Liver (tissue), 9 donors: Measurements from ENCODE around the gene FOXO1. TPM values are rescaled to one million over a fixed set of nuclear protein-coding genes. Genes with fewer than 3 reads are reported as not detected.

Source experiments
- DNase-seq: peaks from one replicate; pipeline ENCODE4 v3.0.0-alpha.2; 2017; ENCODE audit warnings: low spot score
- H3K27ac ChIP-seq, 2 donors: one replicate each; pipeline ENCODE4 v1.7.0; 2013; ENCODE audit warnings: inconsistent platforms in 2 of 2, low read length in 2 of 2, control low read depth in 1 of 2, low read depth in 1 of 2, mild to moderate bottlenecking in 1 of 2
- H3K27me3 ChIP-seq, 4 donors: one replicate each; pipeline versions ENCODE4 v1.6.1 to v1.7.0; 2013; ENCODE audit warnings: low read length in 3 of 4, inconsistent platforms in 1 of 4, mild to moderate bottlenecking in 1 of 4, moderate library complexity in 1 of 4; ENCODE audit not compliant: control insufficient read depth in 4 of 4, insufficient read depth in 4 of 4
- H3K36me3 ChIP-seq, 4 donors: one replicate each; pipeline versions ENCODE4 v1.6.1 to v1.7.0; 2013; ENCODE audit warnings: low read length in 3 of 4, mild to moderate bottlenecking in 3 of 4, low read depth in 1 of 4, moderate library complexity in 1 of 4; ENCODE audit not compliant: control insufficient read depth in 4 of 4, insufficient read depth in 3 of 4
- H3K4me1 ChIP-seq, 4 donors: one replicate each; pipeline versions ENCODE4 v1.6.1 to v1.7.0; 2013; ENCODE audit warnings: low read length in 3 of 4, mild to moderate bottlenecking in 3 of 4, moderate library complexity in 1 of 4; ENCODE audit not compliant: control insufficient read depth in 4 of 4, insufficient read depth in 4 of 4
- H3K4me3 ChIP-seq, 3 donors: one replicate each; pipeline versions ENCODE4 v1.6.1 to v1.7.0; 2013; ENCODE audit warnings: low read length in 3 of 3, control low read depth in 1 of 3, low read depth in 1 of 3, mild to moderate bottlenecking in 1 of 3
- H3K9ac ChIP-seq, 2 donors: one replicate each; pipeline ENCODE4 v1.7.0; 2013; ENCODE audit warnings: low read length in 2 of 2, mild to moderate bottlenecking in 2 of 2, moderate library complexity in 2 of 2, control low read depth in 1 of 2, low read depth in 1 of 2
- H3K9me3 ChIP-seq, 4 donors: one replicate each; pipeline versions ENCODE4 v1.6.1 to v1.7.0; 2013; ENCODE audit warnings: low read length in 3 of 4; ENCODE audit not compliant: control insufficient read depth in 4 of 4
- ATF3 ChIP-seq: IDR thresholded peaks from 2 replicates; pipeline ENCODE4 v1.6.1; 2016; ENCODE audit warnings: antibody characterized with exemption
- CTCF ChIP-seq: fragments of 150-350 bp; IDR thresholded peaks from 2 replicates; pipeline ENCODE4 v1.5.1; 2017; ENCODE audit warnings: improper control_type of control experiment, low read depth, low read length; ENCODE audit not compliant: missing input control
- EGR1 ChIP-seq, 2 donors: IDR thresholded peaks; 2 replicates each; pipeline ENCODE4 v1.6.1; 2016 to 2018; ENCODE audit warnings: antibody characterized with exemption in 2 of 2, low read depth in 2 of 2
- FOXA1 ChIP-seq: IDR thresholded peaks from 2 replicates; pipeline ENCODE4 v1.6.1; 2016; ENCODE audit warnings: antibody characterized with exemption
- FOXA2 ChIP-seq: IDR thresholded peaks from 2 replicates; pipeline ENCODE4 v1.6.1; 2016; ENCODE audit warnings: antibody characterized with exemption
- GABPA ChIP-seq, 2 donors: IDR thresholded peaks in 1 of 2; conservative IDR thresholded peaks in 1 of 2; 2 replicates each; pipeline ENCODE4 v1.6.1; 2016; ENCODE audit warnings: antibody characterized with exemption in 2 of 2, mild to moderate bottlenecking in 1 of 2, moderate library complexity in 1 of 2
- HNF4A ChIP-seq, 2 donors: conservative IDR thresholded peaks; 2 replicates each; pipeline ENCODE4 v1.6.1; 2016; ENCODE audit warnings: antibody characterized with exemption in 2 of 2, mild to moderate bottlenecking in 2 of 2
- HNF4G ChIP-seq: IDR thresholded peaks from 2 replicates; pipeline ENCODE4 v1.6.1; 2016; ENCODE audit warnings: antibody characterized with exemption
- JUND ChIP-seq, 2 donors: IDR thresholded peaks; 2 replicates each; pipeline ENCODE4 v1.6.1; 2016; ENCODE audit warnings: antibody characterized with exemption in 2 of 2
- NR2F2 ChIP-seq: IDR thresholded peaks from 2 replicates; pipeline ENCODE4 v1.6.1; 2016; ENCODE audit warnings: antibody characterized with exemption
- RAD21 ChIP-seq, 2 donors: IDR thresholded peaks; 2 replicates each; pipeline ENCODE4 v1.6.1; 2016; ENCODE audit warnings: antibody characterized with exemption in 2 of 2, mild to moderate bottlenecking in 2 of 2
- RXRA ChIP-seq, 2 donors: IDR thresholded peaks; 2 replicates each; pipeline ENCODE4 v1.6.1; 2017 to 2018; ENCODE audit warnings: antibody characterized with exemption in 2 of 2, mild to moderate bottlenecking in 1 of 2
- SP1 ChIP-seq: IDR thresholded peaks from 2 replicates; pipeline ENCODE4 v1.6.1; 2018; ENCODE audit warnings: antibody characterized with exemption, mild to moderate bottlenecking
- TAF1 ChIP-seq: conservative IDR thresholded peaks from 2 replicates; pipeline ENCODE4 v1.6.1; 2016; ENCODE audit warnings: antibody characterized with exemption, mild to moderate bottlenecking
- YY1 ChIP-seq: IDR thresholded peaks from 2 replicates; pipeline ENCODE4 v1.6.1; 2016; ENCODE audit warnings: antibody characterized with exemption, mild to moderate bottlenecking
- WGBS: extraction: QIAGEN DNeasy Blood & Tissue Kit; methylation state at CpG from one replicate; pipeline ENCODE4 v1.1.7; 2013; 5-methylcytosine and 5-hydroxymethylcytosine counted together
- polyA plus RNA-seq, 2 donors: library from polyadenylated mRNA; stranded (reverse) in 1 of 2; unstranded in 1 of 2; fragments of 200-250 nt in 1 of 2; fragments of >200 nt in 1 of 2; fragmentation: Nextera tagmentation in 1 of 2; extraction: Ambion mirVana in 1 of 2; gene quantifications; one replicate each; pipeline versions ENCODE4 v1.2.1 to v1.2.3, GENCODE V29; 2013 to 2015
- total RNA-seq, 2 donors: library from RNA; depleted of rRNA; stranded (reverse); fragments of >200 nt; gene quantifications; one replicate each; pipeline ENCODE4 v1.2.3, GENCODE V29; 2014
- TF ChIP-seq, protein P1 (sequence below): IDR thresholded peaks from 2 replicates; pipeline ENCODE4 v1.6.1; 2016; ENCODE audit warnings: antibody characterized with exemption
- TF ChIP-seq, protein P2 (sequence below): IDR thresholded peaks from 2 replicates; pipeline ENCODE4 v1.6.1; 2016; ENCODE audit warnings: antibody characterized with exemption
- donor health status: healthy.
- donor health status: healthy.
- donor health status: healthy.
- donor health status: healthy.
- donor health status: healthy.

Gene FOXO1
- total and polyA plus RNA-seq, 4 donors, result 5.4 to 23.6 (median 8.6) TPM

DNA sequence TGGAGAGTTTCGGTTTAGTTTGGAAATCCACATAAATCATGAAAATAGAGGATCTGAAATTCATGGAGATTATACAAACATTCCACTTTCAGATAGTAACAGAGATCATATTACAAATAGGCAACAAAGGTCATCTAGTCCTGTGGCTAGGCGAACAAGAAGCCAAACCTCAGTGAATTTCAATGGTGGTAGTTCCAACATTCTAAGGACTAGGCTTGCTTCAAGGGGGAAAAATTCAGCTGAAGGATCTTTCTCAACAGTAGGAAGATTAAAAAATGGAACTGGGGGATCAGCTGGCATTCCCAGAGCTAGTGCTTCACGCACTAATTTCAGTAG, 47.0 kb downstream of the FOXO1 start:
- Histone ChIP-seq H3K4me3 (peak overlapping the region in 1 of 3 donors; percentile 29), H3K9me3 (no peaks in the 10 kb centered on the region), H3K9ac (no peak overlapping the region), H3K27ac (peak overlapping the region; percentile 38 to 57), H3K36me3 (no peaks in the 10 kb centered on the region), H3K27me3 (no peaks in the 10 kb centered on the region), H3K4me1 (peaks cover 13 to 58% (median 21%) of the 10 kb centered on the region in 4 donors)
- TF ChIP-seq SP1, result peak; percentile 31
- peak; percentile 81 for TF ChIP-seq YY1
- TF ChIP-seq FOXA1, result no peak
- peak in 1 of 2 donors; percentile 11 for TF ChIP-seq RXRA (IDR thresholded peaks at IDR 0.05)
- TF ChIP-seq HNF4A (conservative IDR thresholded peaks at IDR 0.05), result peak; percentile 47 to 55
- TF ChIP-seq, protein P1, sequence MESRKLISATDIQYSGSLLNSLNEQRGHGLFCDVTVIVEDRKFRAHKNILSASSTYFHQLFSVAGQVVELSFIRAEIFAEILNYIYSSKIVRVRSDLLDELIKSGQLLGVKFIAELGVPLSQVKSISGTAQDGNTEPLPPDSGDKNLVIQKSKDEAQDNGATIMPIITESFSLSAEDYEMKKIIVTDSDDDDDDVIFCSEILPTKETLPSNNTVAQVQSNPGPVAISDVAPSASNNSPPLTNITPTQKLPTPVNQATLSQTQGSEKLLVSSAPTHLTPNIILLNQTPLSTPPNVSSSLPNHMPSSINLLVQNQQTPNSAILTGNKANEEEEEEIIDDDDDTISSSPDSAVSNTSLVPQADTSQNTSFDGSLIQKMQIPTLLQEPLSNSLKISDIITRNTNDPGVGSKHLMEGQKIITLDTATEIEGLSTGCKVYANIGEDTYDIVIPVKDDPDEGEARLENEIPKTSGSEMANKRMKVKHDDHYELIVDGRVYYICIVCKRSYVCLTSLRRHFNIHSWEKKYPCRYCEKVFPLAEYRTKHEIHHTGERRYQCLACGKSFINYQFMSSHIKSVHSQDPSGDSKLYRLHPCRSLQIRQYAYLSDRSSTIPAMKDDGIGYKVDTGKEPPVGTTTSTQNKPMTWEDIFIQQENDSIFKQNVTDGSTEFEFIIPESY, result no peak
- TF ChIP-seq HNF4G, result no peak
- TF ChIP-seq, protein P2, sequence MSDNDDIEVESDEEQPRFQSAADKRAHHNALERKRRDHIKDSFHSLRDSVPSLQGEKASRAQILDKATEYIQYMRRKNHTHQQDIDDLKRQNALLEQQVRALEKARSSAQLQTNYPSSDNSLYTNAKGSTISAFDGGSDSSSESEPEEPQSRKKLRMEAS, result peak; percentile 25
- TF ChIP-seq NR2F2, result no peak
- no peak for TF ChIP-seq GABPA (IDR thresholded peaks at IDR 0.05 in 1 of 2, conservative IDR thresholded peaks at IDR 0.05 in 1 of 2)
- no peak for TF ChIP-seq EGR1 (IDR thresholded peaks at IDR 0.05; ENCODE audit: low read depth in 2 of 2)
- no peak for DNase-seq
- 49% methylated on average over 3 of the region's 3 CpGs for WGBS

DNA sequence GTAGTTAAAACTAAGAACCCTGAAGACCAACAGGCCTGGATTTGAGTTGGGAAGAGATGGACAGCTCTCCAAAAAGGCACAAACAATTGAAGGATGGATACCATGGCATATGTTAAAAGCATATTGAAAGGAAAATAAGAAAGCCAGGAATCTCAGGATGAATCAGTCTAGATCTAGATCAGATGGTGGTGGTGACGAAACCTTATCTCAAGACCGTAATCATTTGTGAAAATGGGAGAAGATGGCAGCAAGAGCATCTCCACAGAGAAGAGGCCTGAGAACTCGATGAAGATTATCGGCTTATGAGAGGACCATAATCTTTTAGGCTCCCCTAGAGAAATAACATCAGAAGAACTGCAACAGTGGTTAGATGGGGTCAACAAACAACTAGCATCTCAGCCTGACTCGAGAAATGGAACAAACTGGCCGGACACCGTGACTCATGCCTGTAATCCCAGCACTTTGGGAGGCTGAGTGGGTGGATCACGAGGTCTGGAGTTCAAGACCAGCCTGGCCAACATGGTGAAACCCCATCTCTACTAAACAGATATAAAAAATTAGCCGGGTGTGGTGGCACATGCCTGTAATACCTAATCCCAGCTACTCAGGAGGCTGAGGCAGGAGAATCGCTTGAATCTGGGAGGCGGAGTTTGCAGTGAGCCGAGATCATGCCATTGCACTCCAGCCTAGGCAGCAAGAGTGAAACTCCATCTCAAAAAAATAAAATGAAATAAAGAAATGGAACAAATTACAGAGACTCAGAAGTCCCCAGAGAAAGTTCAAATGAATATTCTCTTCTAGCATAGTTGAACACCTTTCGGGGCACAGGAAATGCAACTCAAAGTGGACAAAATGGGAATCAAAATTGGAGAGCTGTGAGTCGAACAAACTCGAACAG, 47.6 kb downstream of the FOXO1 start:
- no peaks in the 10 kb centered on the region for H3K36me3 ChIP-seq
- H3K9ac ChIP-seq, result no peak overlapping the region
- TF ChIP-seq HNF4A (conservative IDR thresholded peaks at IDR 0.05) (no peak), NR2F2 (no peak), TAF1 (no peak), GABPA (IDR thresholded peaks at IDR 0.05 in 1 of 2, conservative IDR thresholded peaks at IDR 0.05 in 1 of 2) (no peak), EGR1 (IDR thresholded peaks at IDR 0.05; ENCODE audit: low read depth in 2 of 2) (no peak), RAD21 (IDR thresholded peaks at IDR 0.05) (no peak)
- TF ChIP-seq, protein P2, result no peak
- H3K9me3 ChIP-seq, result no peaks in the 10 kb centered on the region
- H3K27ac ChIP-seq, result peak overlapping the region; percentile 38 to 57
- DNase-seq, result no peak
- H3K4me1 ChIP-seq, result peaks cover 15 to 64% (median 27%) of the 10 kb centered on the region in 4 donors
- no peak overlapping the region for H3K4me3 ChIP-seq
- WGBS, result 82% methylated on average over 15 of the region's 15 CpGs
- H3K27me3 ChIP-seq, result no peaks in the 10 kb centered on the region

DNA sequence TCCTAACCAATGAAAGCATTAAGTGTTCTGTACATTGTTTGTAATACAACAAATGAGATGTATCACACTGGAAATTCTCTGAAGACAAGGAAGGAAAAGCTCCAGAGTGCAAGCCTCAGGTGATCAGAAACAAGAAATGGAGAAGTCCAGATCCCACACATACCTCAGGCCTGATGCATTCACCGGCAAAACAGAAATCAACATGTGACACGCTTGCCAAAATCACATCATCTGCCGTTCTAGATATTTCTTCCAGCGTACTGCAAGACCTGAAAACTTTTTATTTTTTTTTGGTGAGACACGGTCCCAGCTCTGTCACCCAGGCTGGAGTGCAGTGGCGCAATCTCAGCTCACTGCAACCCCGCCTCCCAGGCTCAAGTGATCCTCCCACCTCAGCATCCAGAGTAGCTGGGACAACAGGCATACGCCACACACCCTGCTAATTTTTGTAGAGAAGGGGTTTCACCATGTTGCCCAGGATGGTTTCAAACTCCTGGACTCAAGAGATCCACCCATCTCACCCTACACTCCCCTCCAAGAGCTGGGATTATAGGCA, 48.6 kb downstream of the FOXO1 start:
- no peaks in the 10 kb centered on the region for H3K27me3 ChIP-seq
- H3K36me3 ChIP-seq, result no peaks in the 10 kb centered on the region
- H3K4me1 ChIP-seq, result peaks cover 12 to 68% (median 29%) of the 10 kb centered on the region in 4 donors
- no peak overlapping the region for H3K27ac ChIP-seq
- no peak overlapping the region for H3K9ac ChIP-seq
- DNase-seq, result no peak
- WGBS, result 73% methylated on average over 8 of the region's 8 CpGs
- H3K9me3 ChIP-seq, result no peaks in the 10 kb centered on the region
- no peak overlapping the region for H3K4me3 ChIP-seq
- TF ChIP-seq ATF3, result no peak
- TF ChIP-seq, protein P1, result no peak
- no peak for TF ChIP-seq FOXA2
- TF ChIP-seq RXRA (IDR thresholded peaks at IDR 0.05), result no peak
- TF ChIP-seq JUND (IDR thresholded peaks at IDR 0.05), result no peak
- no peak for TF ChIP-seq SP1
- TF ChIP-seq HNF4A (conservative IDR thresholded peaks at IDR 0.05), result no peak
- TF ChIP-seq CTCF, result no peak
- TF ChIP-seq FOXA1, result no peak
- TF ChIP-seq NR2F2, result no peak
- no peak for TF ChIP-seq YY1
- no peak for TF ChIP-seq GABPA (IDR thresholded peaks at IDR 0.05 in 1 of 2, conservative IDR thresholded peaks at IDR 0.05 in 1 of 2)
